Dedifferentiated amniotic fluid mesenchymal stem cell (primary cell): ENCODE data around the gene ABTB2.
A peak's percentile ranks its signal among the peaks of the same experiment; 100 is the strongest.

Source experiments
- DNase-seq: peaks from one replicate; pipeline ENCODE4 v3.0.0-alpha.2; 2016; ENCODE audit errors: extremely low spot score

Gene ABTB2

GRCh38 chr11:34360046-34360445, 2.2 kb upstream of the ABTB2 start:
- no peak for DNase-seq

- no peak for DNase-seq
Observed at GRCh38 chr11:34359548-34359891, 1.7 kb upstream of the ABTB2 start.

GRCh38 chr11:34358728-34359547, 1.1 kb upstream of the ABTB2 start:
- peak; percentile 79 for DNase-seq

DNA sequence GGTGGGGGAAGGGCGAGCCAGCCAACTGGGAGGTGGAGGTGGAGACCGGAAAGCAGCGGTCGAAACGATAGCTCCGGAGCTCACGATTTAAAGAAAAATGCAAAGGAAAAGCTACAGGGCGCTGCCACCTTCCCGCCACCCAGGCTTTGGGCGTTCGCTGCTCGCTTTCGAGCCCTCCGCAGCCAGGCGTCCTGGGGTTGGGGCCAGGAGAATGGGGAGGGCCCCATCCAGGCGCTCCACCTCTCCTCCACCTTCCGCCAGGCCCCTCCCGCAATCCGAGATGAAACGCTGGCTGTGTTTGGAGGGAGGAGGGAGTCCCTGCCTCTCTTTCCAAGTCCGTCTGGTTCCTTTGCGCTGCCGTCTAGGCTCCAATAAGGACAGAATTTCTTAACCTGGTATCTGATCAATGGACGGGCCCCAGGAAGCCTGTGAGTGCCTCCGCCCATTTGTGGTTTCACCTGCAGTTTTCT, 483 bp upstream of the ABTB2 start:
- DNase-seq, result no peak

DNA sequence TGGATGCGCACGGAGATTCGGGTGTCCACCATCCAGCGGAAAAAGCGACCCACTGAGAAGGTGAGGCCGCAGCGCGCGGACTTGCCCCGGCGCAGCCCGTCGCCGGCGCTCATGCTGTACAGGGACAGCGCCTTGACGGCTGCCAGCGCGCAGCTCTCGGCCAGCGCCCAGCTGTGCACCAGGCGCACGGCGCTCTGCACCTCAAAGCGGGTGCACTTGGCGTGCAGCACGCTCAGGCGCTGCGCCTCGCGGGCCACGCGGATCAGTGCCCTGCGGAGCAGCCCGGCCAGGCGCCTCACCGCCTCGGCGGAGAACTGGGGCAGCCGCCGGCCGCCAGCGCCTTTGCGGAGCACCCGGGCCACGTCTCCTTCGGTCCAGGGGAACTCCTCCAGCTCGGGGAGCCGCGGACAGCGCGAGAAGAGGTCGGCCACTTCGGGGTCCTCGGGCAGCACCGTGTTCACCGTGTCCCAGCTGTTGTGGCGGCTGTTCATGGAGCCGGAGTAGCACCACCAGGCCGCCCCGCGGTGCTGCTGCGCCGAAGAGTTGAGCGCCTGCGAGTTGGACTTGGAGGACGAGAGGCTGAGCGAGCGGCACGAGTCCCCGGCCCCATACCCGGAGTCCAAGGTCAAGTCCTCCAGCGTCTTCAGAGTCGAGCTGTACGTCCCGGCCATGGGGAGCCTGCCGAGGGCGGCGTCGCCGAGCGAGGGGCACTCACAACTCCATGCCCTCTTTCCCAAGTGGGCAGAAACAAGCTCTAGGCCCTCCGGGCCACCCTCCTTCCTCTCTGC, 703 bp downstream of the ABTB2 start:
- peak; percentile 28 for DNase-seq

- no peak for DNase-seq
Observed at GRCh38 chr11:34356576-34356912, 1.3 kb downstream of the ABTB2 start.

DNA sequence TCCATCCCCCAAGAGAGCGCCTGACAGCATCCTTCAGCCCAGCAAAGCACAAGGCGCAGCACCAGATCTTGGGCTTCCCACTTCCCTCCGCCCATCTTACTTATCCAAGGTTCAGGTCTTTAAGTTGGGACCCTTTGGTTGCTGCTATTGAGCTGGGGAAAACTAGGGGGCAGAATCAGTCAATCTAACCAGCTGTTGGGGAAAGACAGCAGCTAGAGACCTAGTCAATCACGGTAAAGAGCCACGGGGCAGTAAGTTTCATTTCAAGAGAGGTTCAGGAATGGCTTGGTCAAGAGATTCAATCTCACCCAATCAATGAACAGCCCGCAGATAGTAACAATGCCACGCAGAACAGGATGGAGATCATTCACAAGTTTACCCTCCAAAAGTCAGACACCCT, 1.7 kb downstream of the ABTB2 start:
- DNase-seq, result no peak

- no peak for DNase-seq
Observed at GRCh38 chr11:34355726-34356125, 2.1 kb downstream of the ABTB2 start.

- DNase-seq, result no peak
Observed at GRCh38 chr11:34354782-34355181, 3.0 kb downstream of the ABTB2 start.

- no peak for DNase-seq
Observed at GRCh38 chr11:34353881-34354280, 3.9 kb downstream of the ABTB2 start.

- DNase-seq, result no peak
Observed at GRCh38 chr11:34351687-34352469, 5.9 kb downstream of the ABTB2 start.

DNA sequence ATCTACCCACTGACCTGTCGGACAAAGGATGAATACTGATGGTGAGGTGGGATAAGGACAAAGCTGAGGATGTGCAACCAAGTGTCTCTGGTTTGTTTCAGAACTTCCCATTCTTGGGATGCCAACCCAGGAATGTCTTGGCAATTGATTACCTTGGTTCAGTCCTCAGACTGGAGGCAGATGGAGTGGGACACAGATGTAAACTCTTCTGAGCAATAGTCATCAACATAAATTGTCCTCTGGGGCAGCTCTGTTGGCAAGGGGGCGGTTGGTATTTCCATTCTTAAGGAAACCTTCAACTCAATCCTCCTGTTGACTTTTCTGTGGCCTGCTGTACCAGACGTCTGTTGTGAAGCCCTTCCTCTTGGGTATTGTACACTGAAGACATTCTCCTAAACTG, 6.8 kb downstream of the ABTB2 start:
- no peak for DNase-seq

DNA sequence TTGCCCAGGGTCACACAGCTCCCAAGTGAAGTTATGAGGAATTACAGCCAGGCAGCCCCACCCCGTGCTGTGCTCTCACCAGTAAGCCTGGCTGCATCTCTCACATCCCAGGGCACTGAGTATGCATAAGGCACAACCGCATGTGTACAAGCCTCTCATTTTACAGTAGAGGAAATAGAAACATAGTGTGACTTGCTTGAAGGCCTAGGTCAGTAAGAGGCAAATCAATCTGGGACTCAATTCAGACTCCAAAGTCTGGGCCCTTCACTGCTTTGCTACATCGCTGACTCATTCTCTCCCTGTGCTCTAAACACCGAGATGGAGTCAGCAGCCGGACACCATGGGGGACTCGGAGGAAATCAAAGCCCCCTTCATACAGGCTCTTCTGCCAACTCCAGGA, 7.9 kb downstream of the ABTB2 start:
- DNase-seq, result no peak

- no peak for DNase-seq
Observed at GRCh38 chr11:34348919-34349318, 8.9 kb downstream of the ABTB2 start.

DNA sequence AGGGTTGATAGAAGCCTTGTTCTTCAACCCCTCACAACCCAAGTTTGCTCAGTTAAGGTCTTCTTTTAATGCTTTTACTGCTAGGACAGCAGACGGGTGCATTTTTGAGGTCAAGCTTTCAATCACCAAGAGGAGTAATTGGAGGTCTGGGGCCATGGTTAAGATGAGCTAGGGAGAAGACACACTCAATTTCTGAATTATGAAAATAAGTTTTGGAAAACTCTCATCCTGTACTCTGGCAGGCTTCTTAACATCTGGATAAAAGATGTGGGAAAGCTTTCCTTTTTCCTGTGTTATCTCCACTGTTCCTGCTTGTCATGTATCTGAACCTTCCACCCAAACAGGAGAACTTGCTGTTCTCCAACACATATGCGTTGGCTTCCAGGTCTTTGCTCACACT, 9.7 kb downstream of the ABTB2 start:
- no peak for DNase-seq

DNA sequence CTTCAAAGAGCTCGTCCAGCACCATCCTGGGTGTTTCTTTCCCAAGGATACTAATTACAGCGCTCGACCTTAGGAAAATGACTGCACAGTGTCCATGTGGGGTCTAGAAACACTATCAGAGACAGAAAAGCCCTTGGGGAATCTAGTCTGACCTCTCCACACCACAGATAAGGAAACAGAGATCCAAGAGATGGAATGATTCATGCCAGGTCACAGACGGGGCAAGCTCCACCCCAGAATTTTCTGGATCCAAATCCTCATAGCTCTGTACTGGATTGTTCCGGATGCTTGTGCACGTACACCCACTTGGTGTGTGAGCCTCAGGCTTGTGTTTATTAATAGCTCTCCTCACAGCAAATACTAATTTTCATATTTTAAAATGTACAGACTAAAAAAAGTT, 11.3 kb downstream of the ABTB2 start:
- DNase-seq, result no peak

DNA sequence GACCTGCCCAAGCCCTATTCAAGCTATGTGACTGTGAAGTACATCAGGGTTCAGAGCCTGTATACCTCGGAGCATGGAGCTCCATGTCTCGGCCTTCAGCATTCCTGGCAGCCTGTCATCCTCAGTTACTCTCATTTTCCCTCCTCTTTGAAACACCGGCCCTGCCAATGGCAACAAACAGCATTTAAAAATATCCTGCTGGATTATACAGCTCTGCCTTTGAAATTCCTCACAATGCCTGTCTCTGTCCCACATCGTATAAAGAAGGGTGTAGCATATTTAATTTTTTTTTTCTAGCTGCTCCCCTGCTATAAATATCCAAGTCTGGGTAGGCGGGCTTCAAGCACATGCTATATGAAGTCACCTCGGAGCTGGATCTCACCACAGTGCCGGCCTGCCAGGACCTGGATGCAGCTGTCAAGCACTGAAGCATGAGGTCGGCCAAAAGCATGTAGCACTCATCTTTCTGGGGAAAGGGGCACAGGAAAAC, 11.8 kb downstream of the ABTB2 start:
- no peak for DNase-seq

GRCh38 chr11:34345540-34345876, 12.3 kb downstream of the ABTB2 start:
- DNase-seq, result no peak

- no peak for DNase-seq
Observed at GRCh38 chr11:34344768-34345539, 12.9 kb downstream of the ABTB2 start.

DNA sequence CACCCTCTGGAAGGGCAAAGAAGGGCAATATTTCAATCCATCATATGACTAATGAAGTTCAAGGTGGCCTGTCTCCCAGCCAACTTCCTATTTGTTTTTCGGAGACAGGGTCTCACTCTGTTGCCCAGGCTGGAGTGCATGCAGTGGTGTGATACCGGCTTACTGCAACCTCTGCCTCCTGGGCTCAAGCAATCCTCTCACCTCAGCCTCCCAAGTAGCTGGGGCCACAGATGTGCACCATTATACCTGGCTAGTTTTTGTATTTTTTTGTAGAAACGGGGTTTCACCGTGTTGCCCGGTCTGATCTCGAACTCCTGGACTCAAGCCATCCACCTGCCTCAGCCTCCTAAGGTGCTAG, 13.4 kb downstream of the ABTB2 start:
- no peak for DNase-seq

- no peak for DNase-seq
Observed at GRCh38 chr11:34343686-34344085, 14.1 kb downstream of the ABTB2 start.

DNA sequence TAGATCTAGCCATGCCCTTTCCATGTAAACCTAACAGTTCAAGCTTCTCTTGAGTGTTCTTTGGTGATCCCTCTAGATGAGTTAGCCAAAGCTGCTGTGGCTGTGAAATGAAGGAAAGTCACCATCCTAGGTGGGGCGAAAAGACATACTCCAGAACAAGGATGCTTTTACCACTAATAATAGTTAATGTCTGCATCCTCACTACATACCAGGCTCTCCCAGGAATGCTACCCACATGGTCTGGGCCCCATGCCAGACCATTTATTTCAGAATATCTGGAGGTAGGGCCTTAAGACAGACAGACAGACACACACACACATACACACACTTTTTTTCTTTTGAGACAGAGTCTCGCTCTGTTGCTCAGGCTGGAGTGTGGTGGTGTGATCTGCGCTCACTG, 14.7 kb downstream of the ABTB2 start:
- DNase-seq, result no peak
